Epithelial cell of prostate (primary cell): Measurements from ENCODE around the gene ENO2.

ENCODE experiments used
- DNase-seq: peaks from one replicate; pipeline ENCODE4 v3.0.0-alpha.2; 2011; ENCODE audit warnings: low read depth, low spot score
- H3K27ac ChIP-seq: fragments of 450-650 bp; 2 replicates; pipeline ENCODE4 v1.5.1; 2017; ENCODE audit warnings: mild to moderate bottlenecking

Gene ENO2

DNA sequence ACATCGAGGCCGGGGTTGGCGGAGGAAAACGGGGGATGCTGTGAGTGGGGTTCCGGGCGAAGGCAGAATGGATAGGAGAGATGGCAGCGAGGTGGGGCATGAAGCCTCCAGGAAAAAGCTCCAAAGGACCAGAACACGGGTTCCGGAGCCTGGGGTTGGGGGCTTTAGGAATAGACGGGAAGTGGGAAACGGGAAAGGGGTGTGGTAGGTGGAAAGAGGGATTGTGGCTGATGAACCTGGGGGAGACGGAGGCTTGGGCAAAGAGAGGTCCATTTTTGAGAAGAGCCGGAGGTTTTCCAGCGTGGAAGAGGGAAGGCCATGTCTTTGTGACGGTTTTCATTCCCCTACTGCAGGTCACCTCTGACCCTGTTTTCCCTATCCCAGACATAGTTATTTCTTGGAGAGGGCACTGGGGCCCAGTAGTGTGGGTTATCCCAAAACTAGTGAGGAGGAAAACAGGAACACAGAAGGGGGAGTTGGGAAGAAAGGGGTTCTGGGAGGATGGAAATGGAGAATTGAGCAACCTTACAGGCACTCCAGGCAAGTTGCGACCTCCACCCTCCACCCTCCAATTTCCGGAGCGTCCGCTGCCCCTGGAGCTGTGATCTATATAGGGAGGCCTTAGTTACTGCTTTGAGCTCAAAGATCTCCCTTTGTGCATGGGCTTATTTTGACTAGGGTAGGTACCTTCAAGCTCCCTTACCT is 14.5 kb downstream of the ENO2 start:
- DNase-seq = no peak
- peak overlapping the region; percentile 88 for H3K27ac ChIP-seq

DNA sequence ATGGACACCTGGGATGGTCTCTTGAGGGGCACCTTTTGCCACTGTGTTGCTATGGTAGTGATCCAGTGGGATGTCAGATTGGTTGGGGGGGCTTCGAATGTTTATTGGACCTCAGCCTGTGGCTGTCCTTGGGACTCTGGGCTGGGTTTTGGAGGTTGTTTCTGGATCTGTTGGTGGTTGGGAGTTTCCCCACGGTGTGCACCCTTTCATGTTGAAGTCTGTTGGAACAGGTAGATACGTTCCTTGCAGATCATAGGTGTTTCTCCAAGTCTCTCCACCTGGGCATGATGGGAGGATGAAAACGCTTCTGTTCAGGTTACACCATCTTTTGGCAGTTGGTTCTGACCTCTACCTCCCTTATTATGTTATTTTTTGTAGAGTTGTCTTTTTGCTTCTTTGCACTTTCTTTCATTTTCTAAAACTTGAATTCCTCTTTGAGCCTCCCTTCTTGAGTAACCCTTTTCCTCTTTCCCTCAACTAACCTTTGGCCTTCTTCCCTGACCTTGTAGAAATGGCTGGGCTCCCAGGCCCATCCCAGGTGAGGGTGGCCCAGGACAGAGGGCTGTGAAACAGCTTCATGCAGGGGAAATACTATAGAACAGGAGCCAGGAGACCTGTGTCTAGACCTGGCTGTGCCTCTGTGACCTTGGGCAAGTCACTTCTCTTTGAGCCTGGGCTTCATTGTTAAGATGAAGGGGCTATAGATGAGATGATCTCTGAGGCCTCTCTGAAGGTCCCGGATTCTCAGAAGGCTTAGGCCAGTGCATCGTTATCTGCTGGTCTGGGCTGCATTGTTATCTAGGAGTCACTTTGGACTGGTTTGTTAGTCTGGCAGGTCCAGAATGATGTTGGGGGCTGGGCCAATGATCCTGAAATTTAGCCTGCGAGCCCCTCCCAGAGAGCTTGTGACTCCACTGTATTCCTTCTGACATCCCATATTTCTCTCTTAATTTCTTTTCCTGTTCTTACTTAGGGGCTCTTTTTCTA is 15.4 kb downstream of the ENO2 start:
- DNase-seq = no peak
- peak overlapping the region; percentile 88 for H3K27ac ChIP-seq

DNA sequence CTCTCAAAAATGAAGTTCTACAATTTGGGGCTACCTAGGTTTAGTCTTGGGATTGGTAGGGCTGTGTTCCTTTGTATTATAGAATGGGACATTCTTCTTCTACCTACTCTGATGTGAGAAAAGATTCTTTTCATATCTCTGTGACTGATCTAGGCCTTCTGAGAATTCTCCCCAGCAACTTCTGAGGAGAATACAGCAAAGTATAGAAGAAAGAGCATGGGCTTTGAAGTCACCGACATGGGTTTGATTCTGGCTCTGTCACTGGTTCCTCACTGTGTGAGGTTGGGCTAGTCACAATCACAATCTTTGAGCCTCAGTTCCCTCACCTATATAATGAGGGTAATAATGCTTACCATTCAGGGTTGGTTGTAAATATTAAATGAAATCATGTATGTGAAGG is 18.4 kb downstream of the ENO2 start:
- H3K27ac ChIP-seq = no peak overlapping the region
- no peak for DNase-seq

DNA sequence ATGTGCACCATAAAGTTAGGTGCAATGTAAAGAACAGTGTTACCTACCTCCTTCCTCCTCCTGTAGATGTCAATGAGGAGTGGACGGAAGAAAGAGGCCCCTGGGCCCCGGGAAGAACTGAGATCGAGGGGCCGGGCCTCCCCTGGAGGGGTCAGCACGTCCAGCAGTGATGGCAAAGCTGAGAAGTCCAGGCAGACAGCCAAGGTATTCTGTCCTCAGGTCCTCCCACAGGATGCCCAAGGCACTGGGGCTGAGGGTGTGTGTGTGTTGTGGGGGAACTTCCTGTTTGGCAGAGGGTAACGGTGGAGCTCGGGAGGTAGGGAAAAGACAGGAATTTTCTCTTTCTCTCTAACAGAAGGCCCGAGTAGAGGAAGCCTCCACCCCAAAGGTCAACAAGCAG is 19.7 kb downstream of the ENO2 start:
- peak overlapping the region; percentile 25 for H3K27ac ChIP-seq
- no peak for DNase-seq

DNA sequence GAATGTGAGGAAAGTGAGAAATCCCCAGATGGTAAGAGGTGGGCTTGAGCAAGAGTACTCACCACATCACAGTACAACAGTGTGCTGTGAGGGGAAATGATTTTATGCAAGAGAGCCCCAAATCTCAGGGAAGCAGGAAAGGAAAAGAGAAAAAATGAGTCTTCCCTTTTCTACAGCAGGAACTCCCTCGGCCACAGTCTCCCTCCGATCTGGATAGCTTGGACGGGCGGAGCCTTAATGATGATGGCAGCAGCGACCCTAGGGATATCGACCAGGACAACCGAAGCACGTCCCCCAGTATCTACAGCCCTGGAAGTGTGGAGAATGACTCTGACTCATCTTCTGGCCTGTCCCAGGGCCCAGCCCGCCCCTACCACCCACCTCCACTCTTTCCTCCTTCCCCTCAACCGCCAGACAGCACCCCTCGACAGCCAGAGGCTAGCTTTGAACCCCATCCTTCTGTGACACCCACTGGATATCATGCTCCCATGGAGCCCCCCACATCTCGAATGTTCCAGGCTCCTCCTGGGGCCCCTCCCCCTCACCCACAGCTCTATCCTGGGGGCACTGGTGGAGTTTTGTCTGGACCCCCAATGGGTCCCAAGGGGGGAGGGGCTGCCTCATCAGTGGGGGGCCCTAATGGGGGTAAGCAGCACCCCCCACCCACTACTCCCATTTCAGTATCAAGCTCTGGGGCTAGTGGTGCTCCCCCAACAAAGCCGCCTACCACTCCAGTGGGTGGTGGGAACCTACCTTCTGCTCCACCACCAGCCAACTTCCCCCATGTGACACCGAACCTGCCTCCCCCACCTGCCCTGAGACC is 21.2 kb downstream of the ENO2 start:
- no peak for DNase-seq
- peak overlapping the region; percentile 25 for H3K27ac ChIP-seq

DNA sequence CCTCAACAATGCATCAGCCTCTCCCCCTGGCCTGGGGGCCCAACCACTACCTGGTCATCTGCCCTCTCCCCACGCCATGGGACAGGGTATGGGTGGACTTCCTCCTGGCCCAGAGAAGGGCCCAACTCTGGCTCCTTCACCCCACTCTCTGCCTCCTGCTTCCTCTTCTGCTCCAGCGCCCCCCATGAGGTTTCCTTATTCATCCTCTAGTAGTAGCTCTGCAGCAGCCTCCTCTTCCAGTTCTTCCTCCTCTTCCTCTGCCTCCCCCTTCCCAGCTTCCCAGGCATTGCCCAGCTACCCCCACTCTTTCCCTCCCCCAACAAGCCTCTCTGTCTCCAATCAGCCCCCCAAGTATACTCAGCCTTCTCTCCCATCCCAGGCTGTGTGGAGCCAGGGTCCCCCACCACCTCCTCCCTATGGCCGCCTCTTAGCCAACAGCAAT is 21.8 kb downstream of the ENO2 start:
- no peak for DNase-seq
- no peak overlapping the region for H3K27ac ChIP-seq

DNA sequence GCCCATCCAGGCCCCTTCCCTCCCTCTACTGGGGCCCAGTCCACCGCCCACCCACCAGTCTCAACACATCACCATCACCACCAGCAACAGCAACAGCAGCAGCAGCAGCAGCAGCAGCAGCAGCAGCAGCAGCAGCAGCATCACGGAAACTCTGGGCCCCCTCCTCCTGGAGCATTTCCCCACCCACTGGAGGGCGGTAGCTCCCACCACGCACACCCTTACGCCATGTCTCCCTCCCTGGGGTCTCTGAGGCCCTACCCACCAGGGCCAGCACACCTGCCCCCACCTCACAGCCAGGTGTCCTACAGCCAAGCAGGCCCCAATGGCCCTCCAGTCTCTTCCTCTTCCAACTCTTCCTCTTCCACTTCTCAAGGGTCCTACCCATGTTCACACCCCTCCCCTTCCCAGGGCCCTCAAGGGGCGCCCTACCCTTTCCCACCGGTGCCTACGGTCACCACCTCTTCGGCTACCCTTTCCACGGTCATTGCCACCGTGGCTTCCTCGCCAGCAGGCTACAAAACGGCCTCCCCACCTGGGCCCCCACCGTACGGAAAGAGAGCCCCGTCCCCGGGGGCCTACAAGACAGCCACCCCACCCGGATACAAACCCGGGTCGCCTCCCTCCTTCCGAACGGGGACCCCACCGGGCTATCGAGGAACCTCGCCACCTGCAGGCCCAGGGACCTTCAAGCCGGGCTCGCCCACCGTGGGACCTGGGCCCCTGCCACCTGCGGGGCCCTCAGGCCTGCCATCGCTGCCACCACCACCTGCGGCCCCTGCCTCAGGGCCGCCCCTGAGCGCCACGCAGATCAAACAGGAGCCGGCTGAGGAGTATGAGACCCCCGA is 22.5 kb downstream of the ENO2 start:
- peak overlapping the region; percentile 60 for H3K27ac ChIP-seq
- DNase-seq = no peak

DNA sequence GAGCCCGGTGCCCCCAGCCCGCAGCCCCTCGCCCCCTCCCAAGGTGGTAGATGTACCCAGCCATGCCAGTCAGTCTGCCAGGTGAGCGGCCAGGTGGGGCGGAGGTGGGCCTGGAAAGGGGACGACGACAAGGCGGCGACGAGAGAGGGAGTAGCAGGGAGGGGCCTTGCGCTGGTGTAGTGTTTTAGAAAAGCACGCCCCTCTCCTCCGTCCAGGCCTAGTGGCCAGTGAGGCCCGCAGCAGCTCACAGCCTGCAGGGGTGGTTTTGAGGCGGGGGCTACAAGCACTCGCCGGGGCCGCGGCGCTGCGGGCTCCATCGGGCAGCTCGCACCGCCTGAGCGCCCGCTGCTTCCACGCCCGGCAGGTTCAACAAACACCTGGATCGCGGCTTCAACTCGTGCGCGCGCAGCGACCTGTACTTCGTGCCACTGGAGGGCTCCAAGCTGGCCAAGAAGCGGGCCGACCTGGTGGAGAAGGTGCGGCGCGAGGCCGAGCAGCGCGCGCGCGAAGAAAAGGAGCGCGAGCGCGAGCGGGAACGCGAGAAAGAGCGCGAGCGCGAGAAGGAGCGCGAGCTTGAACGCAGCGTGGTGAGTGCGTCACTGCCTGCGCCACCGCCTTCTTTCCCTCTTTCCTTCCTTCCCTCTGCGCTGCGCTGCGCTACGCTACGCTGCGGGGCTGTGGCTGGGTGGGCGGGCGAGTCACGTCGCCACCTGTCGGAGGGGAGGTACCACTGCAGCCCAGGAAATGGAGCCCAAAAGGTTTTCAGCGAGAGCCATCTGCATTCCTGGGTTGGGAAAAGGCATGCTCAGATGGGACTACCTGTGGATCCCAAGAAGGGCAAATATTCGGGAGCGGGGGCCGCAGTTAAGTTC is 23.3 kb downstream of the ENO2 start:
- peak; percentile 82 for DNase-seq
- peak overlapping the region; percentile 60 for H3K27ac ChIP-seq

DNA sequence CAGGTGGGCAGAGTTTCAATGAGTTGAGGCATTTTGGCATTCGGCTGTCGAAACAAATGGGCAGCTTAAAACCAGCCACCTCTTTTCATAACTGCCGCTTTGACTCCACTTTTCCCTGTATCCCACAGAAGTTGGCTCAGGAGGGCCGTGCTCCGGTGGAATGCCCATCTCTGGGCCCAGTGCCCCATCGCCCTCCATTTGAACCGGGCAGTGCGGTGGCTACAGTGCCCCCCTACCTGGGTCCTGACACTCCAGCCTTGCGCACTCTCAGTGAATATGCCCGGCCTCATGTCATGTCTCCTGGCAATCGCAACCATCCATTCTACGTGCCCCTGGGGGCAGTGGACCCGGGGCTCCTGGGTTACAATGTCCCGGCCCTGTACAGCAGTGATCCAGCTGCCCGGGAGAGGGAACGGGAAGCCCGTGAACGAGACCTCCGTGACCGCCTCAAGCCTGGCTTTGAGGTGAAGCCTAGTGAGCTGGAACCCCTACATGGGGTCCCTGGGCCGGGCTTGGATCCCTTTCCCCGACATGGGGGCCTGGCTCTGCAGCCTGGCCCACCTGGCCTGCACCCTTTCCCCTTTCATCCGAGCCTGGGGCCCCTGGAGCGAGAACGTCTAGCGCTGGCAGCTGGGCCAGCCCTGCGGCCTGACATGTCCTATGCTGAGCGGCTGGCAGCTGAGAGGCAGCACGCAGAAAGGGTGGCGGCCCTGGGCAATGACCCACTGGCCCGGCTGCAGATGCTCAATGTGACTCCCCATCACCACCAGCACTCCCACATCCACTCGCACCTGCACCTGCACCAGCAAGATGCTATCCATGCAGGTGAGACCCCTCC is 24.2 kb downstream of the ENO2 start:
- H3K27ac ChIP-seq = peak overlapping the region; percentile 60
- no peak for DNase-seq

DNA sequence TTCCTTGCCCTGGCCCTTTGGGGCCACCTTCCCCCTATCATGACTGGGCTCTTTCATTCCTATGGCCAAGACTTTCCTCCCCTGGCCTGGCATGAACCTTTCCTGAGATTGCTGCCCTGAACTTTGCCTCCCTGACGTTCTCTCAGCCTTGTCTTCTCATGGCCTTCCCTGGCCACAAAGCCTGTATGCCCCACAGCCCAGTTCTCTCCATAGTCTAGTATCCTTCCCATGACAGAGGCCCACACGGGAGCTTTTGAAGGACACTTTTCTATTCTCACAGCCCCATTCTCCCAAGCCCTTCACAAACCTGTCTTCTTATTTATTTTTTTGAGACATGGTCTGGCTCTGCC is 24.8 kb downstream of the ENO2 start:
- DNase-seq = no peak
- H3K27ac ChIP-seq = no peak overlapping the region

DNA sequence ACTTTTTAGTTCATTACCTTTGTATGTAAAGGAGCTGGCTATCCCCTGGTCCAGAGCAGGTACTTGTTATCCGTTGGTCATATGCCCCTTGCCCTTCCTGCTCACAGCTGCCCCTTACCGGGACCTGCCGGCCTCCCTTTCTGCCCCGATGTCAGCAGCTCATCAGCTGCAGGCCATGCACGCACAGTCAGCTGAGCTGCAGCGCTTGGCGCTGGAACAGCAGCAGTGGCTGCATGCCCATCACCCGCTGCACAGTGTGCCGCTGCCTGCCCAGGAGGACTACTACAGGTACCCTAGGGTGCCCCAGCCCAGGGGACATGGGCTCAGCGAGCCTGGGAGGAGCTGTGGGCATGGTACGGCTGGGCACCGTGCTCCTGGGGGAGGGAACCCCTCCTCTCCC is 26.9 kb downstream of the ENO2 start:
- DNase-seq = no peak
- H3K27ac ChIP-seq = no peak overlapping the region

DNA sequence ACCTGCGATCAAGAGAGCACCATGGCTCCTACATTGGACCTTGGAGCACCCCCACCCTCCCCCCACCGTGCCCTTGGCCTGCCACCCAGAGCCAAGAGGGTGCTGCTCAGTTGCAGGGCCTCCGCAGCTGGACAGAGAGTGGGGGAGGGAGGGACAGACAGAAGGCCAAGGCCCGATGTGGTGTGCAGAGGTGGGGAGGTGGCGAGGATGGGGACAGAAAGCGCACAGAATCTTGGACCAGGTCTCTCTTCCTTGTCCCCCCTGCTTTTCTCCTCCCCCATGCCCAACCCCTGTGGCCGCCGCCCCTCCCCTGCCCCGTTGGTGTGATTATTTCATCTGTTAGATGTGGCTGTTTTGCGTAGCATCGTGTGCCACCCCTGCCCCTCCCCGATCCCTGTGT is 27.4 kb downstream of the ENO2 start:
- no peak overlapping the region for H3K27ac ChIP-seq
- no peak for DNase-seq

DNA sequence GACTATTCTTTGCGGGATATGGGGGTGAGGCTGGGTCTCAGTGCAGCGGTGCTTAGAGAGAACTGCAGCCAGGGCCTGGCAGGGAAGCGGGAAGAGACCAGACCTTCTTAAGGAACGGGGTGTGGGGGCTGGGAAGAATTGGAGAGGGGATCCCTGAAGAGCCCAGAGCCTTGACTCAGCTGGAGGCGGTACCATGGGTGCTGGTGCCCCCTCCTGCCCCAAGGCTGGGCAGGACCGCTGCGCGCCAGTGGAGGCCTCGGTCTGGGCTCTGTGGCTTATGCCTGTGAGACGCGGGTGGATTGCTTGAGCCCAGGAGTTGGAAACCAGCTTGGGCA is 27.9 kb downstream of the ENO2 start:
- peak overlapping the region; percentile 88 for H3K27ac ChIP-seq
- DNase-seq = no peak

DNA sequence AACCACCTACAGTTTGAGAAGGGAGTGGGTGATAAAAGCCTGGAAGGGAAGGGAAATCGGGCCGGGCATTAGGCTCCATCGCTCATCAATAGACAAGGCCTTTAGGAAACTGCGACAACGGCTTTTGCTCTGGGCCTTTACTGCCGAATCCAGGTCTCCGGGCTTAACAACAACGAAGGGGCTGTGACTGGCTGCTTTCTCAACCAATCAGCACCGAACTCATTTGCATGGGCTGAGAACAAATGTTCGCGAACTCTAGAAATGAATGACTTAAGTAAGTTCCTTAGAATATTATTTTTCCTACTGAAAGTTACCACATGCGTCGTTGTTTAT is 29.0 kb downstream of the ENO2 start:
- DNase-seq = peak; percentile 62

DNA sequence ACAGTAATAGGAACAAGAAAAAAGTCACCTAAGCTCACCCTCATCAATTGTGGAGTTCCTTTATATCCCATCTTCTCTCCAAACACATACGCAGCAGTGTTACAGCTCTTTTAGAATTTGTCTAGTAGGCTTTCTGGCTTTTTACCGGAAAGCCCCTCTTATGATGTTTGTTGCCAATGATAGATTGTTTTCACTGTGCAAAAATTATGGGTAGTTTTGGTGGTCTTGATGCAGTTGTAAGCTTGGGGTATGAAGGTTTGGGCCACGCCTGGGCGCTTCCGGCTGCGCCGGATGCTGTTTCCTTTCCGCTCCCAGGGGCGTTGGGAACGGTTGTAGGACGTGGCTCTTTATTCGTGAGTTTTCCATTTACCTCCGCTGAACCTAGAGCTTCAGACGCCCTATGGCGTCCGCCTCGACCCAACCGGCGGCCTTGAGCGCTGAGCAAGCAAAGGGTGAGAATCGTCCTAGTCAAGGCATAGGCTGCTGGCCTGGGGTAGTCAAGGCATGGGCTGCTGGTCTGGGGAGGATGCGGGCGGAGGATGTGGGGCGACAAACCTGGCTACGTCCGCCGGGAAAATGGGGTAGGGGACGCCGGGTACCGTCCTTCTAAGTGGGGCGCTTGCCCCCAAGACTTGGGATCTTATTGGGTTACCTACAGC is 29.5 kb downstream of the ENO2 start, which contains the start of the genes C12orf57 and RNU7-1:
C12orf57 (plus strand) TSS at position 301 of the 659 bp plus-strand sequence; CDS start at position 401, 100 bp downstream.
RNU7-1 (plus strand) TSS at position 95 of the 659 bp plus-strand sequence.
- H3K27ac ChIP-seq = peak within 1 kb of the TSS; percentile 88
- DNase-seq = peak; percentile 84

More for the DNA sequence above, 29.0 kb downstream of the ENO2 start:
- H3K27ac ChIP-seq = peak overlapping the region; percentile 88

DNA sequence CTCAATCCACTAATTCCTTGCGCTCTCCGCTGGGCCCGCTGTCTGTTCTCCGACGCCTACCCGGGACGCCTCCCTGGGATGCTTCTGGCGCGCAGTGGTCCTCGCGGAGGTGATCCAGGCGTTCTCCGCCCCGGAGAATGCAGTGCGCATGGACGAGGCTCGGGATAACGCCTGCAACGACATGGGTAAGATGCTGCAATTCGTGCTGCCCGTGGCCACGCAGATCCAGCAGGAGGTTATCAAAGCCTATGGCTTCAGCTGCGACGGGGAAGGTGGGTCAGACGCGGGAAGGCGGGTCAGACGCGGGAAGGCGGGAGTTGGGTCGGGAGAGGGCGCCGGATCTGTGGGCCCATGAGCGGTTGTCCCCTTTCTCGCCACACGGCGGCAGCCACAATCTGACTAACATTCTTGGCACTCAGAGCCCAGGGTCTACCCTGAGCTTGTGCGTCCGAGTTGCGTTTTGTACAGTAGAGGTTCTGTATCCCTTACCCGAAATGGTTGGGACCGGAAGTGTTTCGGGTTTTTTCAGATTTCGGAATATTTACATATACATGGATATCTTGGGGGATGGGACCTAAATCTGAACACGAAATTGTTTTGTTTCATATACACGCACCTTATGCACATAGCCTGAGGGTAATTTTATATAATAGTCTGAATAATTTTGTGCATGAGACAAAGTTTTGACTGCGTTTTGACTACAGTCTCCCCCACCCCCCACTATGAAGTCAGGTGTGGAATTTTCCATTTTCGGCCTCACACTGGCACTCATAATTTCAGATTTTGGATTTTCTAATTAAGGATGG is 30.2 kb downstream of the ENO2 start:
- peak; percentile 59 for DNase-seq
- peak overlapping the region; percentile 88 for H3K27ac ChIP-seq

DNA sequence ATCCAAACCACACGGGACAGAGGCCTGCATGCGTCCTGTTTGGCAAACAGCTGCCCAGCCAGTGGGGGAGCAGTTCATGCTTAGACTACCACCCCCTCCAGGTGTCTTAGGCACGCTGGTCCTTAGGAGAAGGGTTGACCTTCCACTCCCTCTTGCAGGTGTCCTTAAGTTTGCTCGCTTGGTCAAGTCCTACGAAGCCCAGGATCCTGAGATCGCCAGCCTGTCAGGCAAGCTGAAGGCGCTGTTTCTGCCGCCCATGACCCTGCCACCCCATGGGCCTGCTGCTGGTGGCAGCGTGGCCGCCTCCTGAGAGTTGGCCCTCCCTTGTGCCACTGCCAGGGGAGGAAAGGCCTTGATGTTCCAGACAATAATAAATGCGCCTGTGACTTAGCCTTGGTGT is 31.2 kb downstream of the ENO2 start:
- DNase-seq = no peak
- H3K27ac ChIP-seq = peak overlapping the region; percentile 88
